Suprapubic skin (tissue), 4 donors: ENCODE data around the gene KCNJ9.

Experiments used
- CTCF ChIP-seq, 2 donors: fragments of 200-600 bp in 1 of 2; fragments of 450-650 bp in 1 of 2; sonication (generic) in 1 of 2; IDR thresholded peaks; one replicate each; pipeline ENCODE4 v1.5.1; 2016 to 2019; ENCODE audit warnings: antibody characterized with exemption in 2 of 2, mild to moderate bottlenecking in 1 of 2, moderate library complexity in 1 of 2
- EP300 ChIP-seq: sonication (generic); formaldehyde crosslinking; IDR thresholded peaks from one replicate; pipeline ENCODE4 v1.6.1; 2017; ENCODE audit warnings: antibody characterized with exemption
- POLR2A ChIP-seq, 2 donors: fragments of 450-650 bp; IDR thresholded peaks; one replicate each; pipeline ENCODE4 v1.6.1; 2017; ENCODE audit warnings: antibody characterized with exemption in 2 of 2, mild to moderate bottlenecking in 2 of 2, moderate library complexity in 2 of 2
- POLR2AphosphoS5 ChIP-seq, 3 donors: sonication (generic); formaldehyde crosslinking; IDR thresholded peaks; one replicate each; pipeline ENCODE4 v1.6.1; 2017; ENCODE audit warnings: antibody characterized with exemption in 3 of 3

GRCh38 chr1:160083968-160084770 is 2.8 kb downstream of the KCNJ9 start:
- TF ChIP-seq CTCF (IDR thresholded peaks at IDR 0.05) (peak in 1 of 2 donors; percentile 77), POLR2AphosphoS5 (IDR thresholded peaks at IDR 0.05) (no peak), POLR2A (IDR thresholded peaks at IDR 0.05) (no peak), EP300 (no peak)
